IMR-90 (cell line): ENCODE data around the gene SART1. TPM values are rescaled to one million over a fixed set of nuclear protein-coding genes. Genes with fewer than 3 reads are reported as not detected.

ENCODE experiments used
- ATAC-seq: fragments of 200-7000 bp; cut with Tn5 transposase; 2 replicates; pipeline ENCODE4 v1.9.1; 2020; ENCODE audit warnings: low read depth, mild to moderate bottlenecking, moderate library complexity
- BruUV-seq: library from RNA; stranded (reverse); fragments of 400-500 nt; replicated peaks from 2 replicates; lab custom pipeline; 2021; lab: Mats Ljungman, UMichigan
- CTCF ChIA-PET: fragments of 300-600 bp; formaldehyde crosslinking; extraction: SDS; loops from one replicate; lab custom pipeline; 2021; ENCODE audit warnings: antibody characterized with exemption; lab: Yijun Ruan, JAX
- POLR2A ChIA-PET: fragments of 300-600 bp; sonication (Branson Sonifier 250); formaldehyde crosslinking; loops from one replicate; lab custom pipeline; 2022; ENCODE audit warnings: antibody characterized with exemption; ENCODE audit not compliant: unreplicated experiment; lab: Charles Lee
- DNase-seq: peaks from one replicate; pipeline ENCODE4 v3.0.0; 2013
- H2AFZ ChIP-seq: replicated peaks from 2 replicates; pipeline ENCODE3; 2013; ENCODE audit warnings: low read length, mild to moderate bottlenecking; ENCODE audit not compliant: poor library complexity
- H2AK5ac ChIP-seq: 2 replicates; pipeline ENCODE4 v1.6.1; 2013; ENCODE audit warnings: low read depth, low read length, inconsistent platforms
- H2AK9ac ChIP-seq: replicated peaks from 2 replicates; pipeline ENCODE3; 2013; ENCODE audit warnings: mild to moderate bottlenecking, low read depth, low read length, moderate library complexity; ENCODE audit not compliant: poor library complexity
- H2BK120ac ChIP-seq: 2 replicates; pipeline ENCODE4 v1.6.1; 2013; ENCODE audit warnings: low read depth, low read length, inconsistent platforms
- H2BK15ac ChIP-seq: 3 replicates; pipeline ENCODE4 v1.6.1; 2013; ENCODE audit warnings: low read depth, low read length, inconsistent platforms
- H2BK20ac ChIP-seq: 2 replicates; pipeline ENCODE4 v1.6.1; 2013; ENCODE audit warnings: low read depth, mild to moderate bottlenecking, inconsistent platforms, low read length, moderate library complexity
- H2BK5ac ChIP-seq: 2 replicates; pipeline ENCODE4 v1.6.1; 2013; ENCODE audit warnings: mild to moderate bottlenecking, low read depth, low read length, inconsistent platforms; ENCODE audit not compliant: poor library complexity, severe bottlenecking
- H3K14ac ChIP-seq: replicated peaks from 2 replicates; pipeline ENCODE4 v1.6.1; 2013; ENCODE audit warnings: low read depth, low read length, inconsistent platforms
- H3K18ac ChIP-seq: 2 replicates; pipeline ENCODE4 v1.6.1; 2013; ENCODE audit warnings: low read depth, low read length, control low read depth
- H3K23ac ChIP-seq: 2 replicates; pipeline ENCODE4 v1.6.1; 2013; ENCODE audit warnings: low read depth, low read length, inconsistent platforms
- H3K27ac ChIP-seq: 2 replicates; pipeline ENCODE4 v1.5.1; 2013; ENCODE audit warnings: mild to moderate bottlenecking, control low read depth, low read length; ENCODE audit not compliant: insufficient read depth
- H3K27me3 ChIP-seq: 2 replicates; pipeline ENCODE4 v1.6.1; 2013; ENCODE audit warnings: low read length; ENCODE audit not compliant: control insufficient read depth, insufficient read depth
- H3K36me3 ChIP-seq: 2 replicates; pipeline ENCODE4 v1.6.1; 2013; ENCODE audit warnings: low read length, mixed read lengths; ENCODE audit not compliant: control insufficient read depth, insufficient read depth
- H3K4ac ChIP-seq: 2 replicates; pipeline ENCODE4 v1.6.1; 2013; ENCODE audit warnings: low read depth, low read length, inconsistent platforms
- H3K4me1 ChIP-seq: 2 replicates; pipeline ENCODE4 v1.6.1; 2013; ENCODE audit warnings: low read length, mixed read lengths; ENCODE audit not compliant: control insufficient read depth, insufficient read depth
- H3K4me2 ChIP-seq: 2 replicates; pipeline ENCODE4 v1.6.1; 2013; ENCODE audit warnings: low read depth, mild to moderate bottlenecking, control low read depth, low read length, moderate library complexity
- H3K4me3 ChIP-seq: 2 replicates; pipeline ENCODE4 v1.5.1; 2013; ENCODE audit warnings: low read depth, mild to moderate bottlenecking, control low read depth, low read length, moderate library complexity; ENCODE audit not compliant: insufficient read depth
- H3K56ac ChIP-seq: 2 replicates; pipeline ENCODE4 v1.6.1; 2013; ENCODE audit warnings: low read length, inconsistent platforms; ENCODE audit not compliant: insufficient read depth; ENCODE audit errors: extremely low read depth
- H3K79me1 ChIP-seq, 2 experiments: 2 replicates each; pipeline ENCODE4 v1.6.1; 2013; ENCODE audit warnings: low read length in 2 of 2, inconsistent platforms in 1 of 2, low read depth in 1 of 2
- H3K9ac ChIP-seq: 2 replicates; pipeline ENCODE4 v1.6.1; 2013; ENCODE audit warnings: low read depth, low read length, control low read depth
- H3K9me1 ChIP-seq: 2 replicates; pipeline ENCODE4 v1.6.1; 2013; ENCODE audit warnings: low read length, inconsistent platforms; ENCODE audit not compliant: insufficient read depth
- H3K9me3 ChIP-seq: 2 replicates; pipeline ENCODE4 v1.6.1; 2013; ENCODE audit warnings: low read length; ENCODE audit not compliant: control insufficient read depth, insufficient read depth
- H4K20me1 ChIP-seq: 2 replicates; pipeline ENCODE4 v1.6.1; 2013; ENCODE audit warnings: low read length, inconsistent platforms; ENCODE audit not compliant: insufficient read depth
- H4K5ac ChIP-seq: 2 replicates; pipeline ENCODE4 v1.6.1; 2013; ENCODE audit warnings: mild to moderate bottlenecking, low read depth, low read length, control low read depth
- H4K8ac ChIP-seq, 2 experiments: 2 replicates each; pipeline ENCODE4 v1.6.1; 2013; ENCODE audit warnings: low read depth in 2 of 2, low read length in 2 of 2, control low read depth in 1 of 2, inconsistent platforms in 1 of 2
- H4K91ac ChIP-seq: 2 replicates; pipeline ENCODE4 v1.6.1; 2013; ENCODE audit warnings: low read depth, low read length, inconsistent platforms; ENCODE audit not compliant: insufficient read depth
- CHD1 ChIP-seq: IDR thresholded peaks from 2 replicates; pipeline ENCODE4 v1.6.1; 2012; ENCODE audit warnings: low read depth, low read length, improper control_type of control experiment
- MAZ ChIP-seq: IDR thresholded peaks from 2 replicates; pipeline ENCODE4 v1.6.1; 2012; ENCODE audit warnings: low read depth, mild to moderate bottlenecking, low read length, improper control_type of control experiment, moderate library complexity, borderline replicate concordance
- NFE2L2 ChIP-seq: fragments of 150-350 bp; IDR thresholded peaks from 2 replicates; pipeline ENCODE4 v1.6.1; 2016; ENCODE audit warnings: low read depth, mild to moderate bottlenecking, low read length
- POLR2A ChIP-seq: IDR thresholded peaks from 2 replicates; pipeline ENCODE4 v1.6.1; 2012; ENCODE audit warnings: mild to moderate bottlenecking, low read depth, low read length
- RCOR1 ChIP-seq: IDR thresholded peaks from 2 replicates; pipeline ENCODE4 v1.6.1; 2012; ENCODE audit warnings: mild to moderate bottlenecking, low read length, improper control_type of control experiment; ENCODE audit not compliant: insufficient replicate concordance
- RFX5 ChIP-seq: IDR thresholded peaks from 2 replicates; pipeline ENCODE4 v1.8.0; 2012; ENCODE audit warnings: low read depth, mild to moderate bottlenecking, low read length, moderate library complexity
- SMC3 ChIP-seq: fragments of 150-350 bp; IDR thresholded peaks from 2 replicates; pipeline ENCODE4 v1.6.1; 2016; ENCODE audit warnings: low read depth, mild to moderate bottlenecking, antibody characterized with exemption, low read length, moderate library complexity
- WGBS, 2 experiments: methylation state at CpG; one replicate each; pipeline versions ENCODE4 v1.1.5 to v1.1.7; 2013; ENCODE audit warnings: missing lambda C conversion rate in 2 of 2; ENCODE audit not compliant: insufficient read length in 1 of 2; ENCODE audit errors: extremely low coverage in 2 of 2; 5-methylcytosine and 5-hydroxymethylcytosine counted together
- dilution Hi-C: fragments of 300-500 bp; cut with HindIII; formaldehyde crosslinking; loops from one replicate; pipeline ENCODE4 v1.14.3; 2018; ENCODE audit warnings: low sequenced_read_pairs; ENCODE audit not compliant: unreplicated experiment
- in situ Hi-C: fragments of 300-500 bp; cut with MboI; formaldehyde crosslinking; loops from 3 replicates; pipeline ENCODE4 v1.14.3; 2019; ENCODE audit warnings: low sequenced_read_pairs, inconsistent platforms, mixed read lengths
- intact Hi-C: fragments of 100-400 bp; cut with micrococcal nuclease; formaldehyde crosslinking; loops from 2 replicates; pipeline ENCODE4 v1.10.0; 2022
- polyA plus RNA-seq, 3 experiments: library from polyadenylated mRNA; depleted of rRNA; stranded (reverse); fragments of >200 nt; gene quantifications; 2 replicates each; pipeline ENCODE4 v1.2.3, GENCODE V29; 2012; ENCODE audit warnings: low replicate concordance in 1 of 3
- total RNA-seq: library from RNA; depleted of rRNA; stranded (reverse); fragments of >200 nt; gene quantifications from 2 replicates; pipeline ENCODE4 v1.2.3, GENCODE V29; 2012

Gene SART1
- total and polyA plus RNA-seq, 2 of the 4 experiments (the other 2 are of a cell fraction): 25.5 to 43.5 TPM

DNA sequence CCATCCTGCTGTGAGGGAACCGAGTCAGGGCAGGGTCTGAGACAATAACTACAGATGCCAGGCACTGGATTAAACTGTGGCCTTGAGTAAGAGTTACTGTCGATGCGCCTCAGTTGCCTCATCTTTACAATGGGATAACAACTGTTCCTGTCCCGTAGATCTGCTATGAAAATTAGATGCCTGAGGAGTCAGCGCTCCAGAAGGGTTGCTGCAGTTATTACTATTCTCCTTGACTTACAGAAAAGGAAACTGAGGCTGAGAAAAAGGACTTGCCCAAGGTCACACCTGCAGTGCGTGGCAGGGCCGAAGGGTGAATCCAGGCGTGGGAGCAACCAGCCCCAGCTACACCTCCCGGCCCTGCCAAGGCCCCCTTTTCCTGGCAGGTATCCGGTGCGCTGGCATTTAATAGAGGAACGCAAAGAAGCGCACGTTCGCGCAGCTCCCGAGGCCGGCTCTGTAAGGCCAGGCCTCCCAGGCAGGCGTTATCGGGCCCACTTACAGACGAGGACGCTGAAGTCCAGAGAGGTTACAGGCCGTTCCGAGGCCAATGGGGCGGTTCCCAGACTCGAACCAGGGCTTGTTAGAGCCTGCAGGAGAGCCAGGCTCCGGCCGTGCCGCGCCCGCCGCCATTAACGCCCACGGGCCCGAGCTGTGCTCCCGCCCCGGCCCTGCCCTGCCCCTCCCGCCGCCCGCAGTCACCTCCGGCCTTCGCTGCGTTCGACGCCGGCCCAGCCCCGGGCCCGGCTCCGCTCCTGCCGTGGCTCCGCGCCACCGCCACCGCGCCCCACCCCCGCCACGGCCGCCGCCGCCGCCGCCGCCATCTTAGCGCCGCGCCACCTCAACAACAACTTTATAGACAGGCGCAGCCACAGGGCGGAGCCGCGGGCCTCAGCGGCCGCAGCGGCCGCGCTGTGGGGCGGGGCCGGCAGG lies 43.1 kb upstream of the SART1 start, which contains the start of gene C11orf68:
Gene C11orf68 (minus strand): TSS at position 852 of the 930 bp plus-strand sequence. CDS start 31 bp downstream, at position 821.
- H4K20me1 ChIP-seq: peaks cover 11% of the 10 kb centered on the region
- WGBS, 2 experiments: 3% methylated on average over 33 of the region's 77 CpGs; no CpG with 5 or more reads in 1 of the 2 experiments
- H3K23ac ChIP-seq: peak within 1 kb of the TSS; percentile 97
- H2AK5ac ChIP-seq: peak within 1 kb of the TSS; percentile 99
- peak within 1 kb of the TSS; percentile 94 for H2AFZ ChIP-seq
- H3K27me3 ChIP-seq: no peaks in the 10 kb centered on the region
- CTCF ChIA-PET: no interaction called here
- peak within 1 kb of the TSS; percentile 93 for H3K27ac ChIP-seq
- peak within 1 kb of the TSS; percentile 99 for H3K18ac ChIP-seq
- peaks cover 23 to 60% of the 10 kb centered on the region in 2 experiments for H3K79me1 ChIP-seq
- in situ Hi-C loops: no loop called here
- H4K8ac ChIP-seq: peak within 1 kb of the TSS; percentile 64 to 97
- H3K4me3 ChIP-seq: peak within 1 kb of the TSS; percentile 100
- POLR2A ChIA-PET: interaction anchor here (0.6 to 1.4 kb wide), 3 partner anchors 12 to 28 kb away, joined by 3 to 7 read pairs (median 4); partner anchors contain the start of gene CCDC85B
- H3K4me1 ChIP-seq: peaks cover 42% of the 10 kb centered on the region
- peaks cover 30% of the 10 kb centered on the region for H3K9me1 ChIP-seq
- peak within 1 kb of the TSS; percentile 100 for H3K9ac ChIP-seq
- H2BK120ac ChIP-seq: peak within 1 kb of the TSS; percentile 100
- H3K56ac ChIP-seq: peak within 1 kb of the TSS; percentile 93
- H4K5ac ChIP-seq: peak within 1 kb of the TSS; percentile 99
- ATAC-seq (peak; percentile 0), DNase-seq (no peak)
- no peak for TF ChIP-seq RFX5
- TF ChIP-seq RCOR1: peak; percentile 60
- no peak for TF ChIP-seq NFE2L2
- no peak for TF ChIP-seq MAZ
- TF ChIP-seq POLR2A: peak; percentile 68
- no peak for TF ChIP-seq SMC3
- TF ChIP-seq CHD1: peak; percentile 25; the same call in 1 of the 2 replicates
- intact Hi-C loops: loop anchor here (5.0 kb wide), 1 partner anchor 44 kb away; the partner anchor contains the start of gene SART1
- H2BK15ac ChIP-seq: peak within 1 kb of the TSS; percentile 56
- H2BK20ac ChIP-seq: peak within 1 kb of the TSS; percentile 79
- peak within 1 kb of the TSS; percentile 95 for H3K14ac ChIP-seq
- H2BK5ac ChIP-seq: peak within 1 kb of the TSS; percentile 96
- no peaks in the 10 kb centered on the region for H3K9me3 ChIP-seq
- peaks cover 35% of the 10 kb centered on the region for H3K36me3 ChIP-seq
- peak within 1 kb of the TSS; percentile 100 for H2AK9ac ChIP-seq
- peak within 1 kb of the TSS; percentile 97 for H4K91ac ChIP-seq
- no TSS peak for BruUV-seq
- peak within 1 kb of the TSS; percentile 96 for H3K4me2 ChIP-seq
- dilution Hi-C loops: no loop called here
- H3K4ac ChIP-seq: peak within 1 kb of the TSS; percentile 98
